Progenitor cell of endocrine pancreas (in vitro differentiated cells): ENCODE measurements around the gene OR3A1. TPM values are rescaled to one million over a fixed set of nuclear protein-coding genes. Genes with fewer than 3 reads are reported as not detected.
"Not testable (repeated sequence)": the region's sequence is repeated elsewhere in the genome, so short reads cannot be mapped to it uniquely, and the experiment has no call there.

Experiments used
- DNase-seq: peaks from one replicate; pipeline ENCODE4 v3.0.0; 2021; ENCODE audit warnings: low spot score; ENCODE audit not compliant: unreplicated experiment
- H3K27ac Mint-ChIP-seq: 2 replicates; pipeline ENCODE4 v1.8.0; 2021; ENCODE audit warnings: mild to moderate bottlenecking, moderate library complexity, mixed read lengths
- H3K27me3 Mint-ChIP-seq: 2 replicates; pipeline ENCODE4 v1.8.0; 2021; ENCODE audit warnings: mixed read lengths
- H3K36me3 Mint-ChIP-seq: 2 replicates; pipeline ENCODE4 v1.8.0; 2022; ENCODE audit warnings: mixed read lengths; ENCODE audit not compliant: insufficient read depth
- H3K4me1 Mint-ChIP-seq: 2 replicates; pipeline ENCODE4 v1.8.0; 2021; ENCODE audit warnings: low read depth, mixed read lengths
- H3K4me3 Mint-ChIP-seq: 2 replicates; pipeline ENCODE4 v1.8.0; 2021; ENCODE audit warnings: low read depth, mild to moderate bottlenecking, moderate library complexity, mixed read lengths
- H3K9me3 Mint-ChIP-seq: 2 replicates; pipeline ENCODE4 v1.8.0; 2021; ENCODE audit warnings: low read depth, mixed read lengths
- CTCF ChIP-seq: fragments of 200-600 bp; sonication (generic); IDR thresholded peaks from one replicate; pipeline ENCODE4 v1.5.0; 2021; ENCODE audit warnings: antibody characterized with exemption, mild to moderate bottlenecking; ENCODE audit not compliant: unreplicated experiment
- total RNA-seq: library from RNA; stranded (reverse); gene quantifications from 2 replicates; pipeline ENCODE4 v1.2.1, GENCODE V29; 2021

The OR3A1 gene
- total RNA-seq, 1 donor from 2014 or later = not detected

GRCh38 chr17:3260163-3260562, 38.0 kb downstream of the OR3A1 start:
- no peak for TF ChIP-seq CTCF
- H3K9me3 Mint-ChIP-seq = peaks cover 40% of the 10 kb centered on the region

DNA sequence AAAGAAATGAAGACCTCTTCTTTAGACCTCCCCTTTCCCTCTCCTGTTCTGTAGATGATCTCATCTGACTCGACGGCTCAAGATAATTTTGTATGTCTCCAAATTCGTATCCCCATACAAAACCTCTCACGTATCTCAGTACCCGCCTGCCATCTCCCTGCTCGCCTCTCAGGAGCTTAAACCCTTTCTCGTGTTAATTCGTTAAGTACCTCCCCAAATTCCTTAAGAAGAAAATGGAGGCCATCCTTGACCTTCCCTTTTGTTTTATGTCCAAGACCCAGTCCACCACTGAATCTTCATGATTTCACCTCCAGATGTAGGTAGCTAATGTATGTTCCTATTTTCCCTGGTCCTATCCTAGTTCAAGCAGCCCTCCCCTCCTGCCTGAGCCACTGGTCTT, 41.6 kb downstream of the OR3A1 start:
- H3K9me3 Mint-ChIP-seq = peaks cover 46% of the 10 kb centered on the region
- no peaks in the 10 kb centered on the region for H3K36me3 Mint-ChIP-seq
- TF ChIP-seq CTCF = no peak
- H3K4me3 Mint-ChIP-seq = no peak overlapping the region
- DNase-seq = no peak
- H3K27me3 Mint-ChIP-seq = no peaks in the 10 kb centered on the region
- no peak overlapping the region for H3K27ac Mint-ChIP-seq
- H3K4me1 Mint-ChIP-seq = no peaks in the 10 kb centered on the region

More at GRCh38 chr17:3260163-3260562, 38.0 kb downstream of the OR3A1 start:
- DNase-seq = no peak
- no peak overlapping the region for H3K27ac Mint-ChIP-seq
- no peaks in the 10 kb centered on the region for H3K36me3 Mint-ChIP-seq
- no peaks in the 10 kb centered on the region for H3K4me1 Mint-ChIP-seq
- no peaks in the 10 kb centered on the region for H3K27me3 Mint-ChIP-seq
- no peak overlapping the region for H3K4me3 Mint-ChIP-seq

GRCh38 chr17:3249013-3249412, 49.1 kb downstream of the OR3A1 start:
- H3K27me3 Mint-ChIP-seq, DNase-seq, H3K4me3 Mint-ChIP-seq, H3K36me3 Mint-ChIP-seq, H3K4me1 Mint-ChIP-seq, H3K27ac Mint-ChIP-seq, H3K9me3 Mint-ChIP-seq: not testable (repeated sequence)

GRCh38 chr17:3244841-3245240, 53.3 kb downstream of the OR3A1 start:
- not testable (repeated sequence) for DNase-seq, H3K4me1 Mint-ChIP-seq, H3K36me3 Mint-ChIP-seq, H3K27me3 Mint-ChIP-seq, H3K4me3 Mint-ChIP-seq, H3K9me3 Mint-ChIP-seq, H3K27ac Mint-ChIP-seq

DNA sequence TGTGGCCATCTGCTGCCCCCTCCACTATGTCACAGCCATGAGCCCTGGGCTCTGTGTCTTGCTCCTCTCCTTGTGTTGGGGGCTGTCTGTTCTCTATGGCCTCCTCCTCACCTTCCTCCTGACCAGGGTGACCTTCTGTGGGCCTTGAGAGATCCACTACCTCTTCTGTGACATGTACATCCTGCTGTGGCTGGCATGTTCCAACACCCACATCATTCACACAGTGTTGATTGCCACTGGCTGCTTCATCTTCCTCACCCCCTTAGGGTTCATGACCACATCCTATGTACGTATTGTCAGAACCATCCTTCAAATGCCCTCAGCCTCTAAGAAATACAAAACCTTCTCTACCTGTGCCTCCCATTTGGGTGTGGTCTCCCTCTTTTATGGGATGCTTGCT, 57.1 kb downstream of the OR3A1 start:
- not testable (repeated sequence) for H3K9me3 Mint-ChIP-seq, H3K4me3 Mint-ChIP-seq, DNase-seq, H3K27me3 Mint-ChIP-seq, H3K27ac Mint-ChIP-seq, H3K36me3 Mint-ChIP-seq, H3K4me1 Mint-ChIP-seq

Other genes starting within 250 kb of the OR3A1 start
- gene OR1D5, start 234.8 kb downstream of the OR3A1 start, total RNA-seq = not detected in 2 replicates
- not detected in 2 replicates for gene OR1D2, start 193.9 kb downstream of the OR3A1 start, total RNA-seq
- gene OR1G1, start 170.8 kb downstream of the OR3A1 start, total RNA-seq = not detected in 2 replicates
- not detected in 2 replicates for gene OR1A2, start 100.8 kb downstream of the OR3A1 start, total RNA-seq
- gene OR1A1, start 90.7 kb downstream of the OR3A1 start, total RNA-seq = not detected in 2 replicates
- not detected in 2 replicates for gene OR3A2, start 87.9 kb upstream of the OR3A1 start, total RNA-seq
- gene OR1E1, start 100.0 kb upstream of the OR3A1 start, total RNA-seq = not detected in 2 replicates
- not detected in 2 replicates for gene OR3A3, start 113.0 kb upstream of the OR3A1 start, total RNA-seq
- not detected in 2 replicates for gene OR1E2, start 135.5 kb upstream of the OR3A1 start, total RNA-seq
- not detected in 2 replicates for gene SPATA22, start 173.5 kb upstream of the OR3A1 start, total RNA-seq
- not detected in 2 replicates for gene ASPA, start 177.6 kb upstream of the OR3A1 start, total RNA-seq